HEK293 (cell line): ENCODE data around the gene PPEF1.
"Not testable (repeated sequence)": the region's sequence is repeated elsewhere in the genome, so short reads cannot be mapped to it uniquely, and the experiment has no call there.

Experiments
- CTCF ChIP-seq: fragments of 450-650 bp; formaldehyde crosslinking; IDR thresholded peaks from 2 replicates; pipeline ENCODE4 v1.5.1; 2016; ENCODE audit warnings: missing biosample characterization, missing genetic modification characterization
- YY1 ChIP-seq: fragments of 450-650 bp; formaldehyde crosslinking; IDR thresholded peaks from 2 replicates; pipeline ENCODE4 v1.5.1; 2018; ENCODE audit warnings: missing biosample characterization, missing genetic modification characterization
- ZFP41 ChIP-seq: fragments of 450-650 bp; formaldehyde crosslinking; IDR thresholded peaks from 2 replicates; pipeline ENCODE4 v1.5.1; 2016; ENCODE audit warnings: missing biosample characterization, missing genetic modification characterization, borderline replicate concordance
- ZNF350 ChIP-seq: fragments of 450-650 bp; formaldehyde crosslinking; IDR thresholded peaks from 2 replicates; pipeline ENCODE4 v1.5.0; 2017; ENCODE audit warnings: missing biosample characterization, mild to moderate bottlenecking, missing genetic modification characterization
- ZNF449 ChIP-seq: fragments of 450-650 bp; formaldehyde crosslinking; IDR thresholded peaks from 2 replicates; pipeline ENCODE4 v1.5.1; 2017; ENCODE audit warnings: missing biosample characterization, mild to moderate bottlenecking, missing genetic modification characterization, moderate library complexity
- ZNF501 ChIP-seq: fragments of 450-650 bp; formaldehyde crosslinking; IDR thresholded peaks from 2 replicates; pipeline ENCODE4 v1.5.1; 2016; ENCODE audit warnings: missing biosample characterization, missing genetic modification characterization
- ZNF560 ChIP-seq: fragments of 450-650 bp; formaldehyde crosslinking; IDR thresholded peaks from 2 replicates; pipeline ENCODE4 v1.5.1; 2017; ENCODE audit warnings: missing biosample characterization, missing genetic modification characterization, borderline replicate concordance
- ZNF580 ChIP-seq: fragments of 450-650 bp; formaldehyde crosslinking; IDR thresholded peaks from 2 replicates; pipeline ENCODE4 v1.5.1; 2016; ENCODE audit warnings: missing biosample characterization, missing genetic modification characterization
- ZNF585B ChIP-seq: fragments of 450-650 bp; formaldehyde crosslinking; IDR thresholded peaks from 2 replicates; pipeline ENCODE4 v1.5.1; 2016; ENCODE audit warnings: missing biosample characterization, missing genetic modification characterization
- ZNF76 ChIP-seq: fragments of 450-650 bp; formaldehyde crosslinking; IDR thresholded peaks from 2 replicates; pipeline ENCODE4; 2016; ENCODE audit warnings: low read depth, missing biosample characterization, missing genetic modification characterization, borderline replicate concordance

- not testable (repeated sequence) for TF ChIP-seq YY1 (tag by site-specific recombination); ZFP41; CTCF; ZNF449 (tag by site-specific recombination); ZNF585B (tag by site-specific recombination); ZNF580; ZNF350 (tag by site-specific recombination); ZNF560 (tag by site-specific recombination); ZNF76 (tag by site-specific recombination); ZNF501 (tag by site-specific recombination)
These were observed 140.5 kb downstream of the PPEF1 start for GRCh38 chrX:18847901-18848300.
